Panc1 (cell line): ENCODE measurements around the gene NUP58. TPM values are rescaled to one million over a fixed set of nuclear protein-coding genes. Genes with fewer than 3 reads are reported as not detected.

Source experiments
- ATAC-seq: fragments of 200-7000 bp; cut with Tn5 transposase; 2 replicates; pipeline ENCODE4 v1.9.1; 2020; ENCODE audit warnings: mild to moderate bottlenecking, moderate library complexity
- BruUV-seq: library from RNA; stranded (reverse); fragments of 400-500 nt; replicated peaks from 2 replicates; lab custom pipeline; 2021; lab: Mats Ljungman, UMichigan
- CTCF ChIA-PET: fragments of 300-600 bp; sonication (Branson Sonifier 250); formaldehyde crosslinking; loops from one replicate; lab custom pipeline; 2022; ENCODE audit warnings: antibody characterized with exemption; lab: Charles Lee
- POLR2A ChIA-PET: fragments of 300-600 bp; sonication (Branson Sonifier 250); formaldehyde crosslinking; loops from one replicate; lab custom pipeline; 2022; ENCODE audit warnings: antibody characterized with exemption; lab: Charles Lee
- DNase-seq: peaks from one replicate; pipeline ENCODE4 v3.0.0-alpha.2; 2010; ENCODE audit warnings: low read depth, low spot score
- H3K27ac ChIP-seq: 2 replicates; pipeline ENCODE4 v1.5.1; 2011; ENCODE audit warnings: mild to moderate bottlenecking, low read length, inconsistent platforms
- H3K27me3 ChIP-seq: fragments of 200-500 bp; sonication (Bioruptor generic); 2 replicates; pipeline ENCODE4 v1.6.0; 2014; ENCODE audit warnings: low read length, inconsistent platforms; ENCODE audit not compliant: control insufficient read depth, insufficient read depth
- H3K36me3 ChIP-seq: fragments of 200-500 bp; sonication (Bioruptor generic); 2 replicates; pipeline ENCODE4 v1.5.1; 2014; ENCODE audit warnings: inconsistent platforms, mild to moderate bottlenecking, low read length, moderate library complexity; ENCODE audit not compliant: control insufficient read depth, insufficient read depth
- H3K4me1 ChIP-seq: 2 replicates; pipeline ENCODE4 v1.5.1; 2011; ENCODE audit warnings: inconsistent platforms, mild to moderate bottlenecking, low read length, moderate library complexity; ENCODE audit not compliant: control insufficient read depth, insufficient read depth
- H3K4me3 ChIP-seq, 2 experiments: 2 replicates each; pipeline ENCODE4 v1.5.1; 2011 to 2012; ENCODE audit warnings: low read depth in 2 of 2, low read length in 2 of 2, mild to moderate bottlenecking in 2 of 2, inconsistent platforms in 1 of 2, moderate library complexity in 1 of 2
- H3K9me3 ChIP-seq: fragments of 200-500 bp; sonication (Bioruptor generic); 2 replicates; pipeline ENCODE4 v1.5.1; 2014; ENCODE audit warnings: low read depth, mild to moderate bottlenecking, inconsistent platforms, low read length, moderate library complexity; ENCODE audit not compliant: control insufficient read depth, insufficient read depth
- CTCF ChIP-seq: fragments of 450-650 bp; IDR thresholded peaks from 2 replicates; pipeline ENCODE4 v1.5.1; 2017; ENCODE audit warnings: mild to moderate bottlenecking
- POLR2AphosphoS5 ChIP-seq: IDR thresholded peaks from 2 replicates; pipeline ENCODE4 v1.6.1; 2012; ENCODE audit warnings: mild to moderate bottlenecking, low read depth, low read length, moderate library complexity
- REST ChIP-seq, 2 experiments: IDR thresholded peaks; 2 replicates each; pipeline ENCODE4 v1.6.1; 2011 to 2012; ENCODE audit warnings: low read depth in 2 of 2, control low read depth in 1 of 2, low read length in 1 of 2, mild to moderate bottlenecking in 1 of 2, moderate library complexity in 1 of 2; ENCODE audit not compliant: insufficient read depth in 1 of 2
- SIN3A ChIP-seq: IDR thresholded peaks from 2 replicates; pipeline ENCODE4 v1.6.1; 2012; ENCODE audit warnings: low read depth, mild to moderate bottlenecking, low read length, moderate library complexity, borderline replicate concordance; ENCODE audit not compliant: insufficient read depth
- TCF7L2 ChIP-seq: IDR thresholded peaks from 2 replicates; pipeline ENCODE4 v1.6.1; 2011; ENCODE audit warnings: mild to moderate bottlenecking, low read depth, low read length, inconsistent platforms
- in situ Hi-C: cut with HindIII; loops from 2 replicates; pipeline ENCODE4 v1.10.0; 2016; ENCODE audit warnings: low sequenced_read_pairs, low pct_unique_long_range_greater_than_20kb
- intact Hi-C: fragments of 100-400 bp; cut with micrococcal nuclease; formaldehyde crosslinking; loops from one replicate; pipeline ENCODE4 v1.10.0; 2022; ENCODE audit not compliant: unreplicated experiment
- total RNA-seq: library from RNA; stranded (reverse); gene quantifications from one replicate; pipeline ENCODE4 v1.2.1, GENCODE V29; 2021; ENCODE audit not compliant: unreplicated experiment

Gene NUP58
- total RNA-seq, 1 experiment from 2014 or later, result 40.0 TPM

- CTCF ChIA-PET, result no interaction called here
- no peaks in the 10 kb centered on the region; the same call in 1 of the 2 replicates for H3K27me3 ChIP-seq
These were observed 50.0 kb downstream of the NUP58 start for GRCh38 chr13:25351404-25351803.

GRCh38 chr13:25352230-25352629 lies 50.8 kb downstream of the NUP58 start:
- no peaks in the 10 kb centered on the region; the same call in 1 of the 2 replicates for H3K27me3 ChIP-seq
- no peak for ATAC-seq
- CTCF ChIA-PET, result no interaction called here

More at GRCh38 chr13:25351404-25351803, 50.0 kb downstream of the NUP58 start:
- ATAC-seq, result no peak
- no peak overlapping the region for H3K4me3 ChIP-seq
- H3K9me3 ChIP-seq, result no peaks in the 10 kb centered on the region
- in situ Hi-C loops, result no loop called here
- POLR2A ChIA-PET, result no interaction called here
- H3K36me3 ChIP-seq, result no peaks in the 10 kb centered on the region
- intact Hi-C loops, result no loop called here
- DNase-seq, result no peak
- no peaks in the 10 kb centered on the region for H3K4me1 ChIP-seq
- no peak for TF ChIP-seq SIN3A
- TF ChIP-seq CTCF, result no peak
- no peak for TF ChIP-seq TCF7L2
- no peak for TF ChIP-seq REST (IDR thresholded peaks at IDR 0.05; ENCODE audit: insufficient read depth in 1 of 2, low read depth in 2 of 2, low read length in 1 of 2)
- no peak for TF ChIP-seq POLR2AphosphoS5
- H3K27ac ChIP-seq, result no peak overlapping the region
- BruUV-seq, result no TSS peak

More at GRCh38 chr13:25352230-25352629, 50.8 kb downstream of the NUP58 start:
- no peaks in the 10 kb centered on the region for H3K9me3 ChIP-seq
- no peak for DNase-seq
- no TSS peak for BruUV-seq
- POLR2A ChIA-PET, result no interaction called here
- no peaks in the 10 kb centered on the region for H3K4me1 ChIP-seq
- H3K4me3 ChIP-seq, result no peak overlapping the region
- intact Hi-C loops, result no loop called here
- H3K36me3 ChIP-seq, result no peaks in the 10 kb centered on the region
- no peak overlapping the region for H3K27ac ChIP-seq
- TF ChIP-seq CTCF (no peak), POLR2AphosphoS5 (no peak), SIN3A (no peak), REST (IDR thresholded peaks at IDR 0.05; ENCODE audit: insufficient read depth in 1 of 2, low read depth in 2 of 2, low read length in 1 of 2) (no peak), TCF7L2 (no peak)
- in situ Hi-C loops, result no loop called here
